Germinal center (tissue), 1 donor: Measurements from ENCODE around the gene FOXO3.
"Not testable (repeated sequence)": the region's sequence is repeated elsewhere in the genome, so short reads cannot be mapped to it uniquely, and the experiment has no call there.

ENCODE experiments used
- DNase-seq: peaks from one replicate; pipeline ENCODE4 v3.0.0; 2012; ENCODE audit warnings: mixed read lengths, low spot score

Gene FOXO3

GRCh38 chr6:108556250-108556649 is 4.5 kb upstream of the FOXO3 start:
- DNase-seq: no peak

DNA sequence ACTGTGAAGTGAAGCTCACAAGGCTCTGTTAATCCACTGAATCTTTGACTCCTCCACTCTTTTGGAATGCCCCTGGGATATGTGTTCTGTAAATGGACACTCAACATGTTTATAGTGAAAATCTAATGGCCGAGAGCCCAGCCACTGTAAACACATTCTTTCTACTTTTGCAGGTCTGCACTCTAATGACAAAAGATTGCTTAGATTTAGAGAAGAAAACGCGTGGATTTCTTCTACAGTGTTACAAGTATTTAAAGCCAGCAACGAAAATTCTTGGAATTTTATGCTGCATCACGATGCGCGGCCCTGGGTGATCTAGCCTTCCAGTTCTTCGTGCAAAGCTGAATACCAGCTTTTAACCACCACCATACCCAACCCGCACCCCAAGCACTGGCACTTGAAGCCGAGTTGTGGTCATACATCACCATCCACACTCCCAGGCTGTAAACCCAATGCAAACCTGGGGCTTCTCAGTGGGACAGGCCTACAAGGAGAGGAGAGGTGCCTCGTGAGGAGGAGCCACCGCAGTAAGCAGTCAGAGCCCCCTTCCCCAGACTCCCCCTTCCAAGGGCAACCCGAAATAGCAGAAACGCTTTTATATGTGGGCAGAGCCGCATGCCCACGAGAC is 3.7 kb upstream of the FOXO3 start:
- DNase-seq: no peak

- peak; percentile 84 for DNase-seq
Observed at GRCh38 chr6:108557494-108558371, 3.0 kb upstream of the FOXO3 start.

DNA sequence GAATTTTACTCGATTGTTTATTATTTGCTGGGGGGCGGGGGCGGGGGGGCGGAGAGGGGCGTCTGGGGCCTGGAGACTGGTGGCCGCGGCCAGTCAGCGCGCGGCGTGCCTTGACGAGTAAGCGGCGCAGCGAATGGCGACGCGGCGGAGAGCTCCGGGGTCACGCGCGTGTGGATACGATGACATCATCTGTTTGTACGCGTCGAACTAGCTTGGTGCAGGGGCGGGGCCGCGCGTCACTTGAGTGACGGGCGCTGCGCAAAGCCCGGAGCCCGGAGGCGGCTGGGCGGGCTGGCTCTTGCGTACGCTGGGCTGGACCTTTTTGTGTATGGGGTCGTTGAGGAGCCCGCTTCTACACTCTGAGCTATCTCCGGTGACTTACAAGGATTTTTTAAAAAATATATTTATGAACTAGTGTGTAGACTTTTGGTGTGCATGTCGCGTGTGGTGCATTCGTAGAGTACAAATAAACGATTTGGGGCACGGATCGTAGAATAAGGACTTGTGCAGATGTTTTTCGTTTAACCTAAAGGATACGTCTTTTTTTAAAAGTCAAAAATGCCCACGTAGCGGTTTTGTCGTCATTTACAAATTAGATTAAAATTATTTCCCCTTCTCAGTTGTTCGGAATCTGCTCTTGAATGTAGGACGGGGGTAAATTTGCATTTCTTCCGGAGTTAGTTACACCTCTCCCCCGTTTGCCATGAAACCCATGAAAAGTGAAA is 2.2 kb upstream of the FOXO3 start:
- peak; percentile 90 for DNase-seq

- peak; percentile 88 for DNase-seq
Observed at GRCh38 chr6:108559097-108559883, 1.4 kb upstream of the FOXO3 start.

GRCh38 chr6:108559884-108560462 is 744 bp upstream of the FOXO3 start:
- no peak for DNase-seq

DNA sequence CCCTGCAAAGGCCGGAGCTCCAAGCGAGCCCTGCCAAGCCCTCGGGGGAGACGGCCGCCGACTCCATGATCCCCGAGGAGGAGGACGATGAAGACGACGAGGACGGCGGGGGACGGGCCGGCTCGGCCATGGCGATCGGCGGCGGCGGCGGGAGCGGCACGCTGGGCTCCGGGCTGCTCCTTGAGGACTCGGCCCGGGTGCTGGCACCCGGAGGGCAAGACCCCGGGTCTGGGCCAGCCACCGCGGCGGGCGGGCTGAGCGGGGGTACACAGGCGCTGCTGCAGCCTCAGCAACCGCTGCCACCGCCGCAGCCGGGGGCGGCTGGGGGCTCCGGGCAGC is 561 bp downstream of the FOXO3 start:
- DNase-seq: not testable (repeated sequence)

DNA sequence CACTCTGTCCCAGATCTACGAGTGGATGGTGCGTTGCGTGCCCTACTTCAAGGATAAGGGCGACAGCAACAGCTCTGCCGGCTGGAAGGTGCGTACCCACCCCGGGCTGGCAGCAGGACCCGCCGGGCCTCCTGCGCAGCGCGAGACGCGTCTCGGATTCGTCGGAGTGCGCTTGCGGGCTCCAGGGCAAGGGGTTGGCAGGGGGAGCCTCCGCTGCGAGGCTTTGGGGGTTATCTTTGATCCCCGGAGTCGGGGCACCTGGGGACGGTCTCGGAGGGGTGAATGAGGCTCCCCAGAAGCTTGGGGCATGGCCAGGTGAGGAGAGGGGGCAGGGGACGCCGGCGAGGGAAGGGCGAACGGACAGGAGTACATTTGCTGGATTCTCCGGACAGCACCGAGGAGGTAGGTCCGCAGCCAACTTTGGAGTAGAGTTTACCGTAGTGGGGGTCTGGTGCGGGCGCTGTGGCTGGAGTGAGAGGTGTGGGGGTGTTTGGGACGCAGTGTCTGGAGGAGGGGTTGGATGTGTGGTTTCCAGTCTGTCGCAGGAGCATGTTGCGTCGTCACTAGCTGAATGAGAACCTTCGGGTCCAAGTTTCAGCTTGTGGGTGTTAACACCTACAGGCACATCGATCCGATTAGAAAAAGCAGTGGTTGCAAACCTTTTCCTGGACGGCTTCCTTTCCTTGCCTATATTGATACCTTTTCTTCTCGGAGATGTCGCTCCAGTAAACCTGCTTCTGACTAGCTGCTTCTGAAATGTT is 1.2 kb downstream of the FOXO3 start:
- DNase-seq: no peak

- no peak for DNase-seq
Observed at GRCh38 chr6:108562503-108562993, 1.8 kb downstream of the FOXO3 start.

- no peak for DNase-seq
Observed at GRCh38 chr6:108563292-108563691, 2.6 kb downstream of the FOXO3 start.

GRCh38 chr6:108564178-108564577 is 3.5 kb downstream of the FOXO3 start:
- no peak for DNase-seq

DNA sequence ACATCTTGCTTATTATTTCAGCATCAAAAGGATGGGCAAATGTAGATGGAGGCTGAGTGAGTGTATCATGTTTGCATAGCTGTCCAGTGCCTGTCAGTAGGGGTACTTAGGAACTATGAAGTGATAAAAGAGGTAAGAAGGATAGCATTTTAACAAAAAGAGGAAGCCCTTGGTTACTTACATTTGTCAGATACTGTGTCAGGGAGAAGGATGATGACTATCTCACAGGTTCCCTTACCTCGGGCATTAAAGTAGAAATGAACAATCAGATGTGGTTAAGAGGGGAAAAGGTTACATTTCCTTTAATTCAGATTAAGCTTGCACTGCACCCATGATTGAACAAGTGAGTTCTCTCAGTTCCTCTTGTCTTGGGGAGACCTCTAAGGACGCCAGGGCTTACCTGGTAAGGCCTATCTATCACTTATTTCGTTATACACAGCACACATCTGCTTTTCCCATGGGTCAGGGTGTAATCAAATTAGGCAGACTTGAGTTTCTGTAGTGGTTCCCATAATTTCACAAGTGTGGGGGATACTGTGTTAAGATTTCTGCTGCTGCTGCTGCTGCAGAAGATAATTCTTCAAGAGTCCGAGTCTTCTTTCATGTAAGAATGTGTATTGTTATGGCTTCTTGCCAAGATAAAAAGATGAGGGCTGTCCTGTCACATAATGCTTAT is 4.5 kb downstream of the FOXO3 start:
- peak; percentile 59 for DNase-seq

DNA sequence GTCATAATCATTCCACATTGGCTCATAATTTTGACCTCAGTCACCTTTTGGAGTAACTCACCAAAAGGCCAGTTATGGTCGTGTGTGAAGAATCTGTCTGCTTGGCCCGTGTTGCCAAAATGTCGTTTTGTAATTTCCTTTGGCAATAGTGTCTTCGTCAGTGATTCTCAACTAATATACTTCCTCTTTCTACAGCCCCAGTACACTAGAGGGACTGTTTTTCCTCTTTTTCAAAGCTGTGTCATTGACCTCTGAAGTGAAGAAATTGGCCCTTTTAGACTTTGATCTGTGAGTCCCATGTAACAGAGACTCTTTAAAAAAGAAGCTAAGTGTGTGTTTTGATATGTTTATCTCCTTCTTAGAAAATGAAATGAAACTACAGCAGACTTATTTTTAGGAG is 5.2 kb downstream of the FOXO3 start:
- DNase-seq: peak; percentile 30

DNA sequence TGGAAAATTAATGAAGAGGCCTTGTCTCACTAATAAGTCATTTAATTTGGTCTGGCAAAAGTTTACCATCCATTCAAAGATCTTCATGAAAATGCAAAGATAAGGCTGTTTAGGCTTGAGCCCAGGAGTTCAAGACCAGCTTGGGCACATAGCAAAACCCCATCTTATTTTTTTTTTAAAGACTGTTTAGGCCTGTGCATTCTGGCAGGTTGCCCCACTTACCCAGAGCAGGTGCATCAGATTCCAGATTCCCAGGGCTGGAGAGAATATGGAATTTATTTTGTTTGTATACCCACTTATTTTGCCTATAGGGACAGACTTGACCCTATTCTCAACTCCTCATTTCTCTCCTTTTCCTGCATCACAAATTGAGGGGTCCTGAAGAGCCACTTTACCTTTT is 5.7 kb downstream of the FOXO3 start:
- no peak for DNase-seq

DNA sequence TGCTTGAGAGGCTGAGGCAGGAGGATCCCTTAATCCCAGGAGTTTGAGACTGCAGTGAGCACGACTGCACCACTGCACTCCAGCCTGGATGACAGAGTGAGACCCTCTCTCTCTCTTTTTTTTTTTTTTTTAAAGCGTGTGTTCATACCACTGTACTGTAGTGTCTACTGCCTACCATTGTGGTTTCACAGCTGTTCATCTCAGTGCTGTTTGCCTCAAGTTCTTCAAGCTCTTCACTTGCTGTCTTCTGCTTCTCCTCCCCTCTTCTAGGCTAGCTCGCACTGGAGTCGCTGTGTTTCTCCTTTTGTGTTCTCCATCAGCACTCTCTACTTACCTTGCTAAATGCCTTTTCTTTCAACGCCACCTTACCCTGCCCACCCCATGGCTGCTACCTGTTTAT is 7.4 kb downstream of the FOXO3 start:
- DNase-seq: no peak

GRCh38 chr6:108568551-108569305 is 8.0 kb downstream of the FOXO3 start:
- no peak for DNase-seq

GRCh38 chr6:108570517-108570916 is 9.8 kb downstream of the FOXO3 start:
- no peak for DNase-seq

DNA sequence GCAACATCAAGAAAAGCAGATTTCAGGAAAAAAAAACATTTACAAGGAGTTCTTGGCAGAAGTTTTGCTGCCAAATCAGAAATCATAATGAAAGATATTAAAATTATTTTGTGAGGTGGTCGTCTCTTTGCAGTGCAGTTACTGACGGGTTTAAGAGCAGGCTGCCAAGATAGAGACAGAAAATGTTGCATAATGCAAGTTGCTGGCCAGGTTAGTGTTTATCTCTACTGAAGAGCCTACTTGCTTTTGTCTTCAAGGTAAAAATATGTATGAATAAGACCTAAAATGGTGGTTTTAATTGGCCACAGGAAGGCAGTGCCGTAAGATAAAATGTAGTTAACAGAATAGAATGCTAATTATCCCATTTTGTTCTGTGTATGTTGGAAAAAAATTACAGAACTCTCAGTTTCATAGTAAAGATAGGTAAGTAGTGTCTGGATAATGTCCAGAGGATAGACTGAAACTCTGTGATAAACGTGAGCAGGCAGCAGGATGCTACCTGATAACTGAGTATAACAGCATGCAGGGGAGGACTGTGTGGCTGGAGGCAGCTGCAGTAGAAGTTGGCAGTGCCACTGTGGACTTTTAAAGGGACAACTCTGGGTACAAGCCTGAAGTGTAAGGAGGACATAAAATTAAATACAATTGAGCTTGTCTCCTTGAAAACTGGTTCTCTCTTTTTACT is 13.9 kb downstream of the FOXO3 start:
- no peak for DNase-seq

DNA sequence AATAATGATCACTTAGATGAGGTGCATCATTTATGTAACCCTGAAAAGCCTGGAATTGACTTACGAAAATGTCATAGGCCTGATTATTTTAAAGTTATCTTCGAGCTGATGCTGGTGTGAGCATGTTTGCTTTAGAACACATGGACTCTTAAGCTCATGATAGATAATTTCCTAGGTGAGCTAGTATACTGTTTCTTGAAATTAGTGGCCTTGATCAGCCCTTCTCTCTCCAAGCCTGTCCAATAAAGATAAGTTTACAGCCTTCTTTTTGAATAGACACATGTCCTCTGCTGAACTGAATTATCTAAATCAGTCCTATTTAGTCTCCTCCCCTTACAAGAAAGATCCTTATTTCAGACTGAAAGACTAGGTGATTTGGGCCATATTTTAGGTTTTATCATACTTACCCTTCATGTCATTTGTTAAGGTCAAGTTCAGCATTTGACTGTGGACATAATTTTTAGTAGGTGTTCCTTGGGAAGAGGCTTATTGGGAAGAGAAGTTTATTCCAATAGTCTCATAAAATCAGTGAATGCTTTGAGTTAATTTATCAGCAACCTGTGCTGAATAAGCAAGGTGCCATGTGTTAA is 15.3 kb downstream of the FOXO3 start:
- DNase-seq: no peak
